Islet of Langerhans (tissue), 1 donor: ENCODE data around the gene SUSD2.
"Not testable (repeated sequence)": the region's sequence is repeated elsewhere in the genome, so short reads cannot be mapped to it uniquely, and the experiment has no call there.

ENCODE experiments used
- FAIRE-seq: peaks from one replicate; lab custom pipeline; 2011; peaks lifted over from hg19 to GRCh38; lab: Jason Lieb, UNC

SUSD2 gene

DNA sequence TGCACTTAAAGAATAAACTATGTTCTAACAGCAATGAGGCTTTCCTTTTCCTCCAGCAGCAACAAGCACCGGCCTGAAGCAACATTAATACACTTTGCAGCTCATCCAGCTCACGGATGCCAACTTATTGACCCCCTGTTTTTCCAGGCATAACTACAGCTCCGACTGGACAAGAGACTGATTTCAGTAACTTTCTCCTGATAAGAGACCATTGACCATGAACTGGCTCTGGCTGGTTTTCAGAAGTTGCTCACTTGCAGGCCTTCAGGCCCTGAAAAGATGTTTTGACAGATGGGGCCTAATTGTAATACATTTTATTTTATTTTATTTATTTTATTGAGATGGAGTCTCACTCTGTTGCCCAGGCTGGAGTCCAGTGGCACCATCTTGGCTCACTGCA lies 36.1 kb downstream of the SUSD2 start:
- no peak for FAIRE-seq

DNA sequence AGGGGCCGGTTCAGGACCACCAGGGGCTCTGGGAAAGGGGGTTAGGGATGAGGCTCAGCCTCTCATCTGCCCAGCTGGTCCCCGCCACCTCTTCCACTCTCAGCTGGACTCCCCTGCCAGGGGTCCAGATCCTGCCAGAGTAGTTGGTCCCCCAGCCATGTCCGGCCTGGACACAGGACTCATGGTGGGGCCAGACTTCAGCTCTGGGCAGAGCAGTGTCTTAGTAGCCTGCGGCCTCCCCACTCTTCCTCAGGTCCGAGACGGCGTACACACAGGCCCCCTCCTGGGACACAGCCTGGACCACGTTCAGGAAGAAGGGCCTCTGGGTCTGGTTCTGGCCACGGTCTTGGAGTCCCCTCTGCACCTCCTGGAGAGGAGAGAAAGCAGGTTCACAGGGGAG lies 38.5 kb downstream of the SUSD2 start:
- no peak for FAIRE-seq

DNA sequence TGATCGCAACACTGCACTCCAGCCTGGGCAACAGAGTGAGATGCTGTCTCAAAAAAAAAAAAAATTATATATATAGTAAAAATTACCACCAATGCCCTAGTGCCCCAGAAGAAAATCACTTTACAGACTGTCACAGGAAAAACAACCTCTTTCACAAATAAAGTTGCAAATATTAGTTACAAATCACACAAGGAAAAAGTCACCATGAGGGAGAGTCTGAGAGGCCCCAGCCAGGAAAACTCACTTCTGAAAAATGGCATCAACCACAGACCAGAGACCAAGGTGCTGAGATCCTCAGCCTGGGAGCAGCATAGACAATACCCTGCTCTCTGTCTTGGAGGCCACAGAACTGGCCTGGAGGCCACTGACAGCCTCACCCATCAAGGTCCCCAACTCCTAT lies 43.2 kb downstream of the SUSD2 start:
- no peak for FAIRE-seq

DNA sequence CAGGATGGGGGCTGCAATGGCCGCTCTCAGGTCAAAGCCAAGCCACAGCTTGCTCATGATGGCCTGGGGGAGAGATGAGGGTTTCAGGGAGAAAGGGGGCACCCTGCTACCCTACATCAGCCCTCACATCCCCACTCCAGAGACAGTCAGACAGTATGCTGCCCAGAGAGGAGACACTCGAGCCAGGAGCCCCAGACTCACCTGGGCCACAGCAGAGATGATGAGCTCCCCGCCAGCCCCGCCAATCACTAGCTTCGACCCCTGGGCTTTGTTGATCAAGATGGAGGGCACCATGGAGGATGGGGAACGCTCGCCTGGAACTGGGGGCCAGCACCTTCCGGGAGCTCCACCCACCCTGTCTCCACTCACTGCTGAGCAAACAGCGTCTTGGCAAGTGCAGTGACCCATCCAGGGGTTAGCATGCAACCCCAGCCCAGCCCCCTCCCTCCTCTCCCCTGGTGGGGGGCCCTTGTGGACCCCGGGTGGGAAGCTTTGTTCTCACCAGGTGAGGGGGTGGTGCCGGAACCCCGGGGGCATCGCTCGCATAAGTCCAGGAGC lies 43.8 kb downstream of the SUSD2 start:
- FAIRE-seq, result no peak

DNA sequence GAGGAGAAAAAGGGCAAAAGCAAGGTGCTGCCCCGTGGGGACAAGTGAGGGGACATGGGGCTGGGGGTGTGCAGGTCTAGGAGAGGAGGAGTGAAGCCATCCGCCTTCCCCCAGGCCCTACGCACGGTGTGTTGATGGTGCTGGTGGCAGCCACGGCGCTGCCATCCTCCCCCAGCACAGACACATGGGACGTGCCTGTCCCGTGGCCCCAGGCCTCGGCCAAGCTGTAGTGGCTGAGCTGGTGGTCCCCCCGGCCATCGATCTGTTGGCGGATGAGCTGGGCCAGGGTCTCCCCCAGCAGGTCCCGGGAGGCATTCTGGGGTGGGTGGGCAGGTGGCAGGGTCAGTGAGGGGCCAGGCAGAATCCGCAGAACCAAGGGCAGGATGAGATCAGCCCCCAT lies 44.7 kb downstream of the SUSD2 start:
- FAIRE-seq, result no peak

DNA sequence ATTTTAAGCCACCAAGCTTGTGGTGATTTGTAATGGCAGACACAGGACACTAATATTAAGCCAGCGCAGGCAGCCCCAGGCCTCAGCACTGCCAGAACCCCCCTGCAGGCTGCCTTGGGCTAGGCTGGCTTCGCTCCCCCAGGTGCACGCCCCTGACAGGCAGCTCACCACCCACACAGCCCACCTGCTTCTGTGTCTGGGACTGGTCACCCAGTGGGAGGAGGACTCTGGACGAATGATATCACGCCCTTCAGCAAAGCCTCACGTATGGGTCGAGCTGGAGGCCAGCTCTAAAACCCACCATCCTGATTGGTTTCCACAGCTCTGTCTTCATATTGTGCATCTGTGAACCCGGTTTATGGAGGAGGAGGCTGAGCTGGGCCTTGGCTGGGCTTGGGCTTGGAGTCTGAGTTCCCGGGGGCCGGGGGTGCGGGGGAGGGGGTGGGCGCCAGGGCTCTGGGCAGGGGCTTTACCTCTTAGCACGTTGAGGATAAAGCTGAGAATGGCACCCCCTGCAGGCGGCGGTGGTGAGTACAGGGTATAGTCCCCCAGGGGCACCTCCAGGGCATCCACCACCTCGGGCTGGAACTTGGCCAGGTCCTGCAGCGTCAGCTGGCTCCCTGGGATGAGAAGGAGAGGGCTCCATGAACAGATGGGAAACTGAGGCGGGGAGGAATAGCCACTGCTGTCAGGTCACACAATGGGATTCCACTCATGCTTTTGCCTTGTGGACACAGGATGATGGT lies 49.8 kb downstream of the SUSD2 start:
- FAIRE-seq, result no peak

DNA sequence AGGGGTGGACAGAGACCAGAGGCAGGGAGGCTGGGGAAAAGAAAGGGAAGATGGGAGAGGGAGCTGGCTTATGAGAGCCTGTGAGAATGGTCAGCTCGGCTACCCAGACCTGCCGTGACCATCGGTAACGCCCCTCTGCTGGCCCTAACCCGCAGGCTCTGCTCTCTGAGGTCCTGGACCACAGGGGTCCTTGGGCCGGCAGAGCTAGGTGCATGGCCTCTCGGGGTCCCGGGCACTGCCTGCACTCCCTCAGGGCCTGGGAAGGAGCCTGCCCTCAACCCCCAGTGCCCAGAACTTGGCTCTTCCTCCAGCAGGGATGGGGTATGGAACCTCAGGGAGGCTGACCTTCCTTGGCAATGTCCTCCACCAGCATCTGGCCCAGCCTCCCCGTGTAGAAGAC lies 50.4 kb downstream of the SUSD2 start:
- no peak for FAIRE-seq

DNA sequence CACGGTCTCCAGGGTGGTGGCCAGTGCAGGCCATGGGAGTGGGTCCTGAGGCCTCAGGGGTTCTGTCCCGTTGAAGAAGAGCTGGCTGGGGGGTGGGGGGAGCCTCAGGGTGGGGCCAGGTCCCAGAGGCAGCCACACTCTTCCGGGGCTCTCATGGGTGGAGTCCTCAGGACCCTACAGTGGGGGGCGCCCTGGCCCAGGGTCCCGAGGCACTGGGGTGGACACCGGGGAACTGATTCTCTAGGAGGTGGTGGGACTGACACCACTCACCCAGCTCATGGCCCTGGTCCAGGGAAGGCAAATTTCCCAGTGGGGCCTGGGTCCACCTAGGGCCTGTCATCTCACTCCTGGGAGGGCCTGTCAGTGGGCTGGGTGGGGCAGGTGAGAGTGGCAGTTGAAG lies 50.8 kb downstream of the SUSD2 start:
- FAIRE-seq, result no peak

DNA sequence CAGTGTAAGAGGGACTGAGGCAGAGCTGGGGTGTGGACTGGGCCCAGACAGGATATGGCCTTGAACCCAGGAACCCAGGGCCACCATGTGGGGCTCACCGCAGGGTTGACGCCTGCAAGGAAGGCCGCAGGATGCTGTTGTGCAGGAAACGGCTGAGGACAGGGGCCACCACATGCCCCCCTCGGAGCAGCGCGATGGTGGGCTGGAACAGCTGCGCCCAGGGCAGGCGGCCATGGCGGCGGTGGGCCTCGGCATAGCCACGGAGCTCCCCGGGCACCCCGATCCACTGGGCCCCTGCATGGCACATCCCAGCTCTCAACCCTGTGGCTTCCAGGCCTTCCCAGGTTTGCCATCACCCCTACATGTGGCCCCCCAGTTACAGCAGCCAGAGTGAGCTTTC lies 51.4 kb downstream of the SUSD2 start:
- no peak for FAIRE-seq

DNA sequence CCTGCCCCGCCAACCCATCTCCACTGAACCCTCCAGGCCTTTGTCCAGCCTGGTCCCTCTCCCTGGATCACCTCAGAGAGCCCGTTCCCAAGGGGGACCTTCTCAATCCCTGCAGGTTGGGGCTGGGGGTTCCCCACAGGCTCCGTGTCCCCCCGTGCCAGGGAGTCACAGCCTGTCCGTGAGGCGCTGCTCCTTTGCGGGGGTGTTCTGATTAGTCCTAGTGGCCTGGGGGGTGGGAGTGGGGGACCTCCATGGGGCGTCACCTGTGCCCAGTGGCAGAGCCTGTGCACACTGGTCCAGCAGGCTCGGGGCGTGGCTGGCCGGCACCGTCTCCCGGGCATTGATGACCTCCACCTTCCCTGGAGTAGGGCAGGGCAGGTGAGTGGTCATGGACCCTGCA lies 51.9 kb downstream of the SUSD2 start:
- FAIRE-seq, result no peak

DNA sequence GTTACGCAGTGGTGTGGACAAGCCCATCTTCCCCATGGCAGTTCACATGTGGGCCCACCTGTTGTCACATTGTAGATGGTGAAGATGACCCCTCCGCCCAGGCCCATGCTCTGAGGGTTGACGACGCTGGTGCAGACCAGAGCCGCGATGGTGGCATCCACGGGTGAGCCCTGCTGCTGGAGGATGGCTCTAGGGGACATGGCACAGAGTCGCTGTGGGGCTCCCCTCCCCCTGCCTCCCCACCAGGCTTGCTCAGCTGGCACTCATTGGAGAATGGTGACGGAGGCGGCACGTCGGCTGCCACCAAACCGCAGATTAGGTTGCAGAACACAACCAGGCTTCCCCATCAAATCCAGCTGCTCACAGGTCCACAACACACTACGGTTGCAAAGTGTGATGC lies 52.5 kb downstream of the SUSD2 start:
- FAIRE-seq, result no peak

DNA sequence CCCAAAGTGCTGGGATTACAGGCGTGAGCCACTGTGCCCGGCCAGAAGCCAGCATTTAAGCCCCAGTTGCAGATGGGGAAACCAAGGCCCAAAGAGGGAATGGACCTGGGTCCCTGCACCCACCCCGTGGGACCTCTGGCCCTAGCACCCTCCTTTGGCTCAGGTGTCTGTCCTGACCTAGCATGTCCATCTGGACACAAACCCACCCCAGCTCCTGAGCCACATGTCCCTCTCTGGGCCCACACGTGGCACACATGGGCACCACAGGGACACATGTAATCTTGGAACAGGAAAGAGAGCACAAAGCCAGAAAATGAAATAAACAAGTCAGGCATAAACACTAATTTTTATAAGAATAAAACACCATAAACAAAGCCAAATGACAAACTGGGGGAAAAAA lies 54.0 kb downstream of the SUSD2 start:
- FAIRE-seq, result no peak

DNA sequence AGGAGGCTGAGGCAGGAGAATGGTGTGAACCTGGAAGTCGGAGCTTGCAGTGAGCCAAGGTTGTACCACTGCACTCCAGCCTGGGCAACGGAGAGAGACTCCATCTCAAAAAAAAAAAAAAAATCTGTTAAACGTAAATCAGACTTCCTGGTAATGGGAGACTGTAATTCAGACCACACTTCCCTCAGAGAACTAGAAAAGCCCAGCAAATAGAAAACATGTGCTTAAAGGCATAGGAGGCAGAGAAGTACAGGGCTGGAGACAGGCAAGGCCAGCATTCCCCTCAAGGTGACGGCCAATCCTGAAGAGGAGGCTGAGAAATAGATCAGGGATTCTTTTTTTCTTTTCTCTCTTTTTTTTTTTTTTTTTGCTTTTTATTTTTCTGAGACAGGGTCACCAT lies 55.4 kb downstream of the SUSD2 start:
- no peak for FAIRE-seq

DNA sequence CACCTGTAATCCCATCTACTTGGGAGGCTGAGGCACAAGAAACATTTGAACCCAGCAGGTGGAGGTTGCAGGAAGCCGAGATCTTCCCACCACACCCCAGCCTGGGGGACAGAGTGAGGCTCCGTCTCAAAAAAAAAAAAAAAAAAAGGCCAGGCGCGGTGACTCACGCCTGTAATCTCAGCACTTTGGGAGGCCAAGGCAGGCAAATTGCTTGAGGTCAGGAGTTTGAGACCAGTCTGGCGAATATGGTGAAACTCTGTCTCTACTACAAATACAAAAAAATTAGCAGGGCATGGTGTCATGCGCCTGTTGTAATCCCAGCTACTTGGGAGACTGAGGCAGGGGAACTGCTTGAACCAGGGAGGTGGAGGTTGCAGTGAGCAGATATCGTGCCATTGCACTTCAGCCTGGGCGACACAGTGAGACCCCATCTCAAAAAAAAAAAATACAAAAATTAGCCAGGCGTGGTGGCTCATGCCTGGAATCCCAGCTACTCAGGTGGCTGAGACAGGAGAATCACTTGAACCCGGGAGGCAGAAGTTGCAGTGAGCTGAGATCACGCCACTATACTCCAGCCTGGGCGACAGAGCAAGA lies 56.9 kb downstream of the SUSD2 start:
- not testable (repeated sequence) for FAIRE-seq
